GM12801 (cell line): ENCODE measurements around the gene C1QTNF12.

ENCODE experiments used
- CTCF ChIP-seq: IDR thresholded peaks from one replicate; pipeline ENCODE4 v1.5.1; 2011; ENCODE audit warnings: control low read depth; ENCODE audit not compliant: insufficient read length; ENCODE audit errors: extremely low read depth

C1QTNF12 gene

GRCh38 chr1:1206376-1206965 is 40.1 kb downstream of the C1QTNF12 start, which contains the start of gene TNFRSF18:
TNFRSF18 (minus strand) TSS chr1:1206592; CDS start chr1:1206571, 21 bp downstream.
- TF ChIP-seq CTCF = no peak

GRCh38 chr1:1205769-1206375 is 40.6 kb downstream of the C1QTNF12 start:
- no peak for TF ChIP-seq CTCF

- TF ChIP-seq CTCF = no peak
These were observed 41.3 kb downstream of the C1QTNF12 start for GRCh38 chr1:1204998-1205768.

GRCh38 chr1:1204425-1204920 is 42.0 kb downstream of the C1QTNF12 start:
- no peak for TF ChIP-seq CTCF

- TF ChIP-seq CTCF = no peak
These were observed 42.7 kb downstream of the C1QTNF12 start for GRCh38 chr1:1203561-1204424.

- no peak for TF ChIP-seq CTCF
These were observed 43.5 kb downstream of the C1QTNF12 start for GRCh38 chr1:1202831-1203560.
